Endothelial cell of umbilical vein (primary cell): ENCODE data around the gene TTLL12. TPM values are rescaled to one million over a fixed set of nuclear protein-coding genes. Genes with fewer than 3 reads are reported as not detected.

Source experiments
- BruUV-seq: library from RNA; stranded (reverse); fragments of 400-500 nt; replicated peaks from 2 replicates; lab custom pipeline; 2021; lab: Mats Ljungman, UMichigan
- CTCF ChIA-PET: fragments of 300-600, 350-600 bp; sonication (Branson Sonifier 250); formaldehyde crosslinking; loops from one replicate; lab custom pipeline; 2021; ENCODE audit warnings: antibody characterized with exemption, inconsistent platforms; lab: Charles Lee
- POLR2A ChIA-PET: fragments of 300-600, 350-600 bp; sonication (Branson Sonifier 250); formaldehyde crosslinking; loops from one replicate; lab custom pipeline; 2021; ENCODE audit warnings: antibody characterized with exemption, inconsistent platforms; lab: Charles Lee
- DNase-seq: peaks from one replicate; pipeline ENCODE4 v3.0.0-alpha.2; 2011; ENCODE audit warnings: low read depth, low spot score
- FAIRE-seq: peaks from 2 replicates; lab custom pipeline; 2011; peaks lifted over from hg19 to GRCh38; lab: Jason Lieb, UNC
- H2AFZ ChIP-seq: 2 replicates; pipeline ENCODE4 v1.6.0; 2012; ENCODE audit warnings: low read depth, low read length, control low read depth, inconsistent platforms
- H3K27ac ChIP-seq: 2 replicates; pipeline ENCODE4 v1.5.1; 2011; ENCODE audit warnings: low read depth, mild to moderate bottlenecking, control low read depth, low read length, moderate library complexity; ENCODE audit not compliant: insufficient read depth
- H3K27me3 ChIP-seq, 2 experiments: 2 replicates each; pipeline versions ENCODE4 v1.6.0 to v1.6.1; 2011; ENCODE audit warnings: low read length in 2 of 2, mixed read lengths in 1 of 2; ENCODE audit not compliant: control insufficient read depth in 2 of 2, insufficient read depth in 2 of 2
- H3K36me3 ChIP-seq, 2 experiments: 2 replicates in 1 of 2; 3 replicates in 1 of 2; pipeline ENCODE4 v1.5.1; 2011; ENCODE audit warnings: low read length in 2 of 2, mild to moderate bottlenecking in 1 of 2, moderate library complexity in 1 of 2; ENCODE audit not compliant: control insufficient read depth in 2 of 2, insufficient read depth in 2 of 2; ENCODE audit errors: extremely low read depth in 1 of 2
- H3K4me1 ChIP-seq: 3 replicates; pipeline ENCODE4 v1.5.1; 2011; ENCODE audit warnings: mild to moderate bottlenecking, low read length; ENCODE audit not compliant: control insufficient read depth, insufficient read depth; ENCODE audit errors: extremely low read depth
- H3K4me2 ChIP-seq: 2 replicates; pipeline ENCODE4 v1.6.1; 2011; ENCODE audit warnings: low read length, control low read depth, mixed read lengths; ENCODE audit not compliant: insufficient read depth
- H3K4me3 ChIP-seq, 3 experiments: fragments of 200-600 bp in 1 of 3; sonication (generic), shearing (Covaris generic) in 1 of 3; replicated peaks in 1 of 3; 2 replicates each; pipeline ENCODE4 v1.5.1; 2011 to 2016; ENCODE audit warnings: control low read depth in 3 of 3, low read length in 3 of 3, mild to moderate bottlenecking in 2 of 3, inconsistent platforms in 1 of 3, low read depth in 1 of 3, moderate library complexity in 1 of 3; ENCODE audit not compliant: insufficient read depth in 1 of 3
- H3K79me2 ChIP-seq: 2 replicates; pipeline ENCODE4 v1.6.0; 2012; ENCODE audit warnings: low read length, inconsistent platforms; ENCODE audit not compliant: control insufficient read depth, insufficient read depth
- H3K9ac ChIP-seq: replicated peaks from 2 replicates; pipeline ENCODE3; 2011; ENCODE audit warnings: low read length, control low read depth; ENCODE audit not compliant: insufficient read depth; ENCODE audit errors: extremely low read depth
- H3K9me1 ChIP-seq: replicated peaks from 3 replicates; pipeline ENCODE4 v1.6.0; 2011; ENCODE audit warnings: mild to moderate bottlenecking, low read length; ENCODE audit not compliant: control insufficient read depth, insufficient read depth; ENCODE audit errors: extremely low read depth
- H3K9me3 ChIP-seq: replicated peaks from 2 replicates; pipeline ENCODE4 v1.5.1; 2012; ENCODE audit warnings: low read length, inconsistent platforms; ENCODE audit not compliant: control insufficient read depth, insufficient read depth
- H4K20me1 ChIP-seq: replicated peaks from 2 replicates; pipeline ENCODE3; 2011; ENCODE audit warnings: mild to moderate bottlenecking, low read length; ENCODE audit not compliant: control insufficient read depth, insufficient read depth; ENCODE audit errors: extremely low read depth
- CTCF ChIP-seq, 2 donors: IDR thresholded peaks; 1 replicate in 1 of 2; 2 replicates in 1 of 2; pipeline ENCODE4 v1.5.1; 2011; ENCODE audit warnings: low read length in 2 of 2, mild to moderate bottlenecking in 2 of 2, moderate library complexity in 2 of 2, control low read depth in 1 of 2, inconsistent platforms in 1 of 2, low read depth in 1 of 2; ENCODE audit not compliant: insufficient read depth in 1 of 2; ENCODE audit errors: extremely low read depth in 1 of 2
- EZH2 ChIP-seq: IDR thresholded peaks from 2 replicates; pipeline ENCODE4 v1.6.1; 2012; ENCODE audit warnings: borderline replicate concordance, low read depth, mild to moderate bottlenecking, moderate library complexity, low read length, inconsistent platforms; ENCODE audit not compliant: severe bottlenecking
- FOS ChIP-seq: IDR thresholded peaks from 2 replicates; pipeline ENCODE4 v1.6.1; 2011; ENCODE audit warnings: mild to moderate bottlenecking, low read length, moderate library complexity, borderline replicate concordance; ENCODE audit not compliant: insufficient read depth
- GATA2 ChIP-seq: IDR thresholded peaks from 2 replicates; pipeline ENCODE4 v1.7.0; 2011; ENCODE audit warnings: low read depth, mild to moderate bottlenecking, moderate library complexity, mixed read lengths, low read length; ENCODE audit not compliant: insufficient read length, insufficient read depth
- JUN ChIP-seq: IDR thresholded peaks from 2 replicates; pipeline ENCODE4 v1.6.1; 2011; ENCODE audit warnings: borderline replicate concordance, low read depth; ENCODE audit not compliant: insufficient read length, insufficient read depth
- MAX ChIP-seq: IDR thresholded peaks from 2 replicates; pipeline ENCODE4 v1.6.1; 2011; ENCODE audit not compliant: insufficient read depth, insufficient read length
- MYC ChIP-seq: IDR thresholded peaks from one replicate; pipeline ENCODE4 v1.6.1; 2011; ENCODE audit warnings: mild to moderate bottlenecking, low read depth, low read length
- POLR2A ChIP-seq: IDR thresholded peaks from 2 replicates; pipeline ENCODE4 v1.6.1; 2012; ENCODE audit warnings: low read depth, mild to moderate bottlenecking, control low read depth, low read length
- POLR2AphosphoS5 ChIP-seq: IDR thresholded peaks from 2 replicates; pipeline ENCODE4 v1.6.1; 2012; ENCODE audit warnings: low read depth, mild to moderate bottlenecking, control low read depth, low read length, moderate library complexity; ENCODE audit not compliant: insufficient read depth
- dilution Hi-C: fragments of 300-500 bp; cut with MboI; formaldehyde crosslinking; loops from one replicate; pipeline ENCODE4 v1.15.0; 2019; ENCODE audit warnings: low sequenced_read_pairs; ENCODE audit not compliant: extremely low pct_ligation_motif_present
- intact Hi-C: fragments of 100-400 bp; cut with micrococcal nuclease; formaldehyde crosslinking; loops from one replicate; pipeline ENCODE4 v1.10.0; 2022
- polyA plus RNA-seq, 4 experiments: library from polyadenylated mRNA; depleted of rRNA in 3 of 4; stranded (reverse) in 3 of 4; unstranded in 1 of 4; fragments of >200 nt; gene quantifications; 2 replicates each; pipeline versions ENCODE4 v1.2.1 to v1.2.3, GENCODE V29; 2011 to 2012; ENCODE audit warnings: missing spikeins in 1 of 4
- total RNA-seq: library from RNA; stranded (reverse); gene quantifications from 2 replicates; pipeline ENCODE4 v1.2.3, GENCODE V29; 2021

TTLL12 gene
- total and polyA plus RNA-seq, 2 donors (not counting 3 experiments of a cell fraction or from before 2014, with no cell fraction given), result 26.2 to 36.5 TPM

GRCh38 chr22:43135565-43135964, 51.4 kb downstream of the TTLL12 start:
- intact Hi-C loops, result no loop called here

GRCh38 chr22:43134553-43134952, 52.4 kb downstream of the TTLL12 start:
- Histone ChIP-seq H3K36me3 (peaks cover 0 to 23% of the 10 kb centered on the region in 2 experiments), H3K27ac (no peak overlapping the region), H3K4me3 (no peak overlapping the region), H3K4me2 (no peak overlapping the region), H3K27me3 (no peaks in the 10 kb centered on the region), H3K9ac (no peak overlapping the region), H3K4me1 (no peaks in the 10 kb centered on the region), H4K20me1 (no peaks in the 10 kb centered on the region), H3K79me2 (no peaks in the 10 kb centered on the region), H3K9me1 (no peaks in the 10 kb centered on the region), H2AFZ (no peak overlapping the region), H3K9me3 (no peaks in the 10 kb centered on the region)
- ChIA-PET CTCF (interaction anchor here (4.4 kb wide), 1 partner anchor 25 kb away, joined by 17 read pairs; the partner anchor contains the start of gene BIK), POLR2A (no interaction called here)
- intact Hi-C loops, result no loop called here
- dilution Hi-C loops, result no loop called here
- FAIRE-seq (no peak), DNase-seq (no peak)
- BruUV-seq, result no TSS peak
- TF ChIP-seq POLR2AphosphoS5 (no peak), MAX (no peak), CTCF (IDR thresholded peaks at IDR 0.05; ENCODE audit: extremely low read depth in 1 of 2, insufficient read depth in 1 of 2, low read depth in 1 of 2, low read length in 2 of 2) (no peak), GATA2 (no peak), JUN (no peak), POLR2A (no peak), FOS (no peak), MYC (no peak), EZH2 (no peak)

More at GRCh38 chr22:43135565-43135964, 51.4 kb downstream of the TTLL12 start:
- H3K36me3 ChIP-seq, result peaks cover 0 to 27% of the 10 kb centered on the region in 2 experiments
- no peak overlapping the region for H3K4me2 ChIP-seq
- no peaks in the 10 kb centered on the region for H3K27me3 ChIP-seq
- ChIA-PET POLR2A (no interaction called here), CTCF (interaction anchor here (1.1 to 4.4 kb wide), 3 partner anchors 8 to 43 kb away, joined by 3 to 17 read pairs (median 5); partner anchors contain the start of gene BIK)
- no peaks in the 10 kb centered on the region for H4K20me1 ChIP-seq
- no peaks in the 10 kb centered on the region for H3K9me1 ChIP-seq
- H3K4me3 ChIP-seq, result no peak overlapping the region
- BruUV-seq, result no TSS peak
- H3K27ac ChIP-seq, result no peak overlapping the region
- FAIRE-seq, result no peak
- H3K79me2 ChIP-seq, result no peaks in the 10 kb centered on the region
- dilution Hi-C loops, result no loop called here
- no peaks in the 10 kb centered on the region for H3K4me1 ChIP-seq
- no peak for DNase-seq
- no peak for TF ChIP-seq POLR2AphosphoS5
- TF ChIP-seq MAX, result no peak
- no peak for TF ChIP-seq MYC
- no peaks in the 10 kb centered on the region for H3K9me3 ChIP-seq
- no peak overlapping the region for H2AFZ ChIP-seq
- no peak overlapping the region for H3K9ac ChIP-seq
